HEK293 (cell line): Measurements from ENCODE around the gene SAMD11.

Experiments
- BCL11B ChIP-seq: fragments of 450-650 bp; formaldehyde crosslinking; IDR thresholded peaks from 2 replicates; pipeline ENCODE4 v1.5.1; 2016; ENCODE audit warnings: low read depth, missing biosample characterization, missing genetic modification characterization
- GFI1B ChIP-seq: fragments of 450-650 bp; formaldehyde crosslinking; IDR thresholded peaks from 2 replicates; pipeline ENCODE4 v1.5.1; 2016; ENCODE audit warnings: missing biosample characterization, missing genetic modification characterization
- GLI4 ChIP-seq: fragments of 450-650 bp; formaldehyde crosslinking; IDR thresholded peaks from 2 replicates; pipeline ENCODE4 v1.5.1; 2016; ENCODE audit warnings: missing biosample characterization, missing genetic modification characterization
- HIC1 ChIP-seq: fragments of 450-650 bp; formaldehyde crosslinking; IDR thresholded peaks from 2 replicates; pipeline ENCODE4 v1.5.1; 2016; ENCODE audit warnings: missing biosample characterization, missing genetic modification characterization
- HOXD13 ChIP-seq: sonication (generic); formaldehyde crosslinking; IDR thresholded peaks from 2 replicates; pipeline ENCODE4 v1.8.0; 2022; ENCODE audit warnings: missing genetic modification reagents, borderline replicate concordance
- KLF1 ChIP-seq: fragments of 450-650 bp; formaldehyde crosslinking; IDR thresholded peaks from 2 replicates; pipeline ENCODE4 v1.5.1; 2016; ENCODE audit warnings: missing biosample characterization, missing genetic modification characterization
- KLF10 ChIP-seq: fragments of 450-650 bp; IDR thresholded peaks from 2 replicates; pipeline ENCODE4 v1.5.1; 2018; ENCODE audit warnings: missing biosample characterization, mild to moderate bottlenecking, missing genetic modification characterization
- KLF17 ChIP-seq: fragments of 450-650 bp; formaldehyde crosslinking; IDR thresholded peaks from 2 replicates; pipeline ENCODE4 v1.5.1; 2016; ENCODE audit warnings: missing biosample characterization, missing genetic modification characterization
- KLF9 ChIP-seq: fragments of 450-650 bp; formaldehyde crosslinking; IDR thresholded peaks from 2 replicates; pipeline ENCODE4 v1.5.1; 2016; ENCODE audit warnings: missing biosample characterization, missing genetic modification characterization, low read depth
- MEIS1 ChIP-seq: sonication (generic); formaldehyde crosslinking; IDR thresholded peaks from 2 replicates; pipeline ENCODE4 v1.8.1; 2022; ENCODE audit warnings: missing genetic modification reagents, mild to moderate bottlenecking, borderline replicate concordance
- ZBTB1 ChIP-seq: fragments of 450-650 bp; formaldehyde crosslinking; IDR thresholded peaks from 2 replicates; pipeline ENCODE4 v1.5.1; 2016; ENCODE audit warnings: missing biosample characterization, missing genetic modification characterization
- ZBTB10 ChIP-seq: fragments of 450-650 bp; formaldehyde crosslinking; IDR thresholded peaks from 2 replicates; pipeline ENCODE4 v1.5.1; 2016; ENCODE audit warnings: missing biosample characterization, missing genetic modification characterization
- ZNF138 ChIP-seq: fragments of 450-650 bp; formaldehyde crosslinking; IDR thresholded peaks from 2 replicates; pipeline ENCODE4 v1.5.1; 2016; ENCODE audit warnings: missing biosample characterization, missing genetic modification characterization, borderline replicate concordance
- ZNF202 ChIP-seq: fragments of 450-650 bp; formaldehyde crosslinking; IDR thresholded peaks from 2 replicates; pipeline ENCODE4 v1.5.1; 2016; ENCODE audit warnings: missing biosample characterization, missing genetic modification characterization, borderline replicate concordance
- ZNF23 ChIP-seq: fragments of 450-650 bp; formaldehyde crosslinking; IDR thresholded peaks from 2 replicates; pipeline ENCODE4 v1.5.1; 2016; ENCODE audit warnings: missing biosample characterization, missing genetic modification characterization, borderline replicate concordance
- ZNF280C ChIP-seq: fragments of 450-650 bp; formaldehyde crosslinking; IDR thresholded peaks from 2 replicates; pipeline ENCODE4 v1.5.1; 2016; ENCODE audit warnings: missing biosample characterization, missing genetic modification characterization
- ZNF335 ChIP-seq: fragments of 450-650 bp; formaldehyde crosslinking; conservative IDR thresholded peaks from 2 replicates; pipeline ENCODE4 v1.5.1; 2016; ENCODE audit warnings: missing biosample characterization, missing genetic modification characterization
- ZNF354C ChIP-seq: fragments of 450-650 bp; formaldehyde crosslinking; IDR thresholded peaks from 2 replicates; pipeline ENCODE4 v1.5.1; 2016; ENCODE audit warnings: missing biosample characterization, missing genetic modification characterization, low read depth, borderline replicate concordance
- ZNF37A ChIP-seq: fragments of 450-650 bp; IDR thresholded peaks from 2 replicates; pipeline ENCODE4 v1.5.1; 2018; ENCODE audit warnings: missing biosample characterization, missing genetic modification characterization
- ZNF423 ChIP-seq: fragments of 450-650 bp; formaldehyde crosslinking; IDR thresholded peaks from 2 replicates; pipeline ENCODE4 v1.5.1; 2016; ENCODE audit warnings: missing biosample characterization, missing genetic modification characterization
- ZNF488 ChIP-seq: fragments of 450-650 bp; formaldehyde crosslinking; IDR thresholded peaks from 2 replicates; pipeline ENCODE4 v1.5.1; 2016; ENCODE audit warnings: missing biosample characterization, missing genetic modification characterization
- ZNF510 ChIP-seq: fragments of 450-650 bp; formaldehyde crosslinking; IDR thresholded peaks from 2 replicates; pipeline ENCODE4 v1.5.1; 2018; ENCODE audit warnings: mild to moderate bottlenecking, missing genetic modification characterization, missing biosample characterization; ENCODE audit not compliant: insufficient replicate concordance
- ZNF529 ChIP-seq: fragments of 450-650 bp; formaldehyde crosslinking; IDR thresholded peaks from 2 replicates; pipeline ENCODE4 v1.5.1; 2017; ENCODE audit warnings: missing genetic modification characterization, missing biosample characterization; ENCODE audit not compliant: insufficient replicate concordance
- ZNF549 ChIP-seq: fragments of 450-650 bp; IDR thresholded peaks from 2 replicates; pipeline ENCODE4 v1.5.1; 2018; ENCODE audit warnings: missing biosample characterization, missing genetic modification characterization, mild to moderate bottlenecking, inconsistent platforms, moderate library complexity
- ZNF558 ChIP-seq: fragments of 450-650 bp; formaldehyde crosslinking; IDR thresholded peaks from 2 replicates; pipeline ENCODE4 v1.5.1; 2016; ENCODE audit warnings: missing biosample characterization, missing genetic modification characterization
- ZNF585B ChIP-seq: fragments of 450-650 bp; formaldehyde crosslinking; IDR thresholded peaks from 2 replicates; pipeline ENCODE4 v1.5.1; 2016; ENCODE audit warnings: missing biosample characterization, missing genetic modification characterization
- ZNF707 ChIP-seq: fragments of 450-650 bp; formaldehyde crosslinking; IDR thresholded peaks from 2 replicates; pipeline ENCODE4 v1.5.1; 2016; ENCODE audit warnings: missing biosample characterization, missing genetic modification characterization
- ZNF776 ChIP-seq: fragments of 450-650 bp; formaldehyde crosslinking; IDR thresholded peaks from 2 replicates; pipeline ENCODE4 v1.5.0; 2017; ENCODE audit warnings: missing biosample characterization, missing genetic modification characterization, borderline replicate concordance
- ZNF777 ChIP-seq: fragments of 450-650 bp; formaldehyde crosslinking; IDR thresholded peaks from 2 replicates; pipeline ENCODE4 v1.5.1; 2017; ENCODE audit warnings: missing biosample characterization, missing genetic modification characterization, borderline replicate concordance

The SAMD11 gene

GRCh38 chr1:936348-937264, 12.9 kb downstream of the SAMD11 start (continued):
- TF ChIP-seq ZNF280C (tag by site-specific recombination) (no peak), HOXD13 (no peak), KLF10 (tag by site-specific recombination) (no peak), ZNF558 (tag by site-specific recombination) (no peak), ZNF202 (no peak), ZNF423 (tag by site-specific recombination) (no peak), ZNF777 (tag by site-specific recombination) (no peak), KLF17 (tag by site-specific recombination) (no peak), ZNF707 (tag by site-specific recombination) (no peak), ZNF529 (tag by site-specific recombination) (no peak), ZNF354C (tag by site-specific recombination) (no peak), HIC1 (tag by site-specific recombination) (peak; percentile 66; the same call in 1 of the 2 replicates), GFI1B (tag by site-specific recombination) (no peak), ZNF549 (tag by site-specific recombination) (no peak), ZNF37A (tag by site-specific recombination) (no peak), ZNF510 (tag by site-specific recombination) (no peak), MEIS1 (CRISPR knock-in tag) (no peak), ZNF138 (tag by site-specific recombination) (no peak), ZNF776 (no peak), ZBTB1 (no peak), BCL11B (tag by site-specific recombination) (0 out of 2 replicates have a peak, but pooled peaks have one; percentile 14), ZBTB10 (tag by site-specific recombination) (peak; percentile 40; the same call in 1 of the 2 replicates), ZNF335 (0 out of 2 replicates have a peak, but pooled peaks have one; percentile 18), KLF9 (no peak), ZNF488 (tag by site-specific recombination) (no peak), KLF1 (no peak), ZNF23 (tag by site-specific recombination) (no peak), ZNF585B (tag by site-specific recombination) (no peak), GLI4 (no peak)
